Activated CD4-positive, alpha-beta T cell treated with anti-CD3 and anti-CD28 coated beads, Interleukin-2, amount 10 ng/mL, durations not matched to agents 24 days and 14 days (primary cell): Measurements from ENCODE around the gene ELAVL1. TPM values are rescaled to one million over a fixed set of nuclear protein-coding genes. Genes with fewer than 3 reads are reported as not detected.
"Not testable (repeated sequence)": the region's sequence is repeated elsewhere in the genome, so short reads cannot be mapped to it uniquely, and the experiment has no call there.

ENCODE experiments used
- DNase-seq: peaks from one replicate; pipeline ENCODE4 v3.0.0; 2022
- H3K27ac Mint-ChIP-seq: one replicate; pipeline ENCODE4 v1.8.0; 2022; ENCODE audit warnings: mild to moderate bottlenecking, mixed read lengths
- H3K27me3 Mint-ChIP-seq: one replicate; pipeline ENCODE4 v1.8.0; 2022; ENCODE audit warnings: mixed read lengths
- H3K36me3 Mint-ChIP-seq: one replicate; pipeline ENCODE4 v1.8.0; 2022; ENCODE audit warnings: low read depth, mild to moderate bottlenecking, mixed read lengths
- H3K4me1 Mint-ChIP-seq: one replicate; pipeline ENCODE4 v1.8.0; 2021; ENCODE audit warnings: mixed read lengths
- H3K4me3 Mint-ChIP-seq: one replicate; pipeline ENCODE4 v1.8.0; 2022; ENCODE audit warnings: mild to moderate bottlenecking, moderate library complexity, mixed read lengths
- H3K9me3 Mint-ChIP-seq: one replicate; pipeline ENCODE4 v1.8.0; 2021; ENCODE audit warnings: mixed read lengths
- intact Hi-C: fragments of 100-400 bp; cut with micrococcal nuclease; formaldehyde crosslinking; loops from one replicate; pipeline ENCODE4 v1.15.1; 2023
- total RNA-seq: library from RNA; stranded (reverse); gene quantifications from 2 replicates; pipeline ENCODE4 v1.2.3, GENCODE V29; 2022

ELAVL1 gene
- total RNA-seq, 1 donor from 2014 or later: 191 TPM

GRCh38 chr19:7940841-7941240 is 64.6 kb downstream of the ELAVL1 start:
- H3K4me1 Mint-ChIP-seq: peaks cover 22% of the 10 kb centered on the region
- H3K27me3 Mint-ChIP-seq: no peaks in the 10 kb centered on the region
- no peaks in the 10 kb centered on the region for H3K9me3 Mint-ChIP-seq
- DNase-seq: no peak
- peaks cover 24% of the 10 kb centered on the region for H3K36me3 Mint-ChIP-seq
- peak overlapping the region; percentile 54 for H3K4me3 Mint-ChIP-seq
- no peak overlapping the region for H3K27ac Mint-ChIP-seq
- intact Hi-C loops: loop anchor here (5.0 to 10.0 kb wide), 2 partner anchors 214 to 1204 kb away; partner anchors contain the start of genes GPR108 and TRIP10

GRCh38 chr19:7934766-7935165 is 70.7 kb downstream of the ELAVL1 start:
- no peak for DNase-seq
- no peak overlapping the region for H3K4me3 Mint-ChIP-seq
- no peaks in the 10 kb centered on the region for H3K9me3 Mint-ChIP-seq
- H3K27me3 Mint-ChIP-seq: no peaks in the 10 kb centered on the region
- intact Hi-C loops: no loop called here
- H3K27ac Mint-ChIP-seq: no peak overlapping the region
- H3K36me3 Mint-ChIP-seq: peaks cover 35% of the 10 kb centered on the region
- H3K4me1 Mint-ChIP-seq: no peaks in the 10 kb centered on the region

GRCh38 chr19:7933828-7934725 is 71.4 kb downstream of the ELAVL1 start:
- no peak overlapping the region for H3K4me3 Mint-ChIP-seq
- intact Hi-C loops: no loop called here
- peaks cover 39% of the 10 kb centered on the region for H3K36me3 Mint-ChIP-seq

GRCh38 chr19:7933411-7933810 is 72.0 kb downstream of the ELAVL1 start:
- Mint-ChIP-seq H3K27me3 (no peaks in the 10 kb centered on the region), H3K4me3 (no peak overlapping the region), H3K4me1 (peaks cover 6% of the 10 kb centered on the region), H3K9me3 (no peaks in the 10 kb centered on the region), H3K36me3 (peaks cover 37% of the 10 kb centered on the region), H3K27ac (no peak overlapping the region)
- intact Hi-C loops: no loop called here
- DNase-seq: no peak

More at GRCh38 chr19:7933828-7934725, 71.4 kb downstream of the ELAVL1 start:
- Mint-ChIP-seq H3K27ac (no peak overlapping the region), H3K9me3 (no peaks in the 10 kb centered on the region), H3K27me3 (no peaks in the 10 kb centered on the region), H3K4me1 (peaks cover 2% of the 10 kb centered on the region)
- DNase-seq: no peak

- intact Hi-C loops: no loop called here
- peaks cover 7% of the 10 kb centered on the region for H3K4me1 Mint-ChIP-seq
- no peak overlapping the region for H3K4me3 Mint-ChIP-seq
- no peak for DNase-seq
- no peak overlapping the region for H3K27ac Mint-ChIP-seq
- H3K27me3 Mint-ChIP-seq: no peaks in the 10 kb centered on the region
- no peaks in the 10 kb centered on the region for H3K9me3 Mint-ChIP-seq
- peaks cover 38% of the 10 kb centered on the region for H3K36me3 Mint-ChIP-seq
These were observed 72.5 kb downstream of the ELAVL1 start for GRCh38 chr19:7932930-7933300.

GRCh38 chr19:7932276-7932929 is 73.0 kb downstream of the ELAVL1 start:
- Mint-ChIP-seq H3K9me3 (no peaks in the 10 kb centered on the region), H3K4me1 (peaks cover 7% of the 10 kb centered on the region), H3K27me3 (no peaks in the 10 kb centered on the region), H3K4me3 (no peak overlapping the region), H3K27ac (no peak overlapping the region), H3K36me3 (peaks cover 34% of the 10 kb centered on the region)
- no peak for DNase-seq
- intact Hi-C loops: no loop called here

GRCh38 chr19:7931221-7932061 is 74.0 kb downstream of the ELAVL1 start:
- Mint-ChIP-seq H3K27me3 (no peaks in the 10 kb centered on the region), H3K36me3 (peaks cover 33% of the 10 kb centered on the region), H3K27ac (no peak overlapping the region), H3K9me3 (no peaks in the 10 kb centered on the region), H3K4me1 (peaks cover 9% of the 10 kb centered on the region), H3K4me3 (no peak overlapping the region)
- intact Hi-C loops: no loop called here
- no peak for DNase-seq

- Mint-ChIP-seq H3K4me1 (peaks cover 10% of the 10 kb centered on the region), H3K36me3 (peaks cover 32% of the 10 kb centered on the region), H3K27ac (no peak overlapping the region), H3K27me3 (no peaks in the 10 kb centered on the region), H3K9me3 (no peaks in the 10 kb centered on the region), H3K4me3 (no peak overlapping the region)
- DNase-seq: no peak
- intact Hi-C loops: no loop called here
These were observed 74.7 kb downstream of the ELAVL1 start for GRCh38 chr19:7930765-7931164.

- intact Hi-C loops, H3K4me3 Mint-ChIP-seq, H3K27me3 Mint-ChIP-seq, DNase-seq, H3K9me3 Mint-ChIP-seq, H3K27ac Mint-ChIP-seq: not testable (repeated sequence)
- peaks cover 27% of the 10 kb centered on the region for H3K36me3 Mint-ChIP-seq
- H3K4me1 Mint-ChIP-seq: peaks cover 11% of the 10 kb centered on the region
These were observed 75.4 kb downstream of the ELAVL1 start for GRCh38 chr19:7930030-7930429.

- Mint-ChIP-seq H3K27ac (peak overlapping the region; percentile 68), H3K4me1 (peaks cover 14% of the 10 kb centered on the region), H3K9me3 (no peaks in the 10 kb centered on the region), H3K4me3 (no peak overlapping the region), H3K36me3 (peaks cover 23% of the 10 kb centered on the region), H3K27me3 (no peaks in the 10 kb centered on the region)
- intact Hi-C loops: no loop called here
- peak; percentile 88 for DNase-seq
These were observed 76.4 kb downstream of the ELAVL1 start for GRCh38 chr19:7928741-7929701.

- no peak for DNase-seq
- intact Hi-C loops: no loop called here
- Mint-ChIP-seq H3K36me3 (peaks cover 20% of the 10 kb centered on the region), H3K4me3 (no peak overlapping the region), H3K27ac (peak overlapping the region; percentile 40), H3K27me3 (no peaks in the 10 kb centered on the region), H3K4me1 (peaks cover 14% of the 10 kb centered on the region), H3K9me3 (no peaks in the 10 kb centered on the region)
These were observed 77.1 kb downstream of the ELAVL1 start for GRCh38 chr19:7928334-7928706.

GRCh38 chr19:7927605-7928333 is 77.7 kb downstream of the ELAVL1 start:
- peaks cover 14% of the 10 kb centered on the region for H3K4me1 Mint-ChIP-seq
- DNase-seq: peak; percentile 63
- H3K27me3 Mint-ChIP-seq: no peaks in the 10 kb centered on the region
- no peak overlapping the region for H3K27ac Mint-ChIP-seq
- intact Hi-C loops: no loop called here
- H3K36me3 Mint-ChIP-seq: peaks cover 21% of the 10 kb centered on the region
- H3K4me3 Mint-ChIP-seq: no peak overlapping the region
- no peaks in the 10 kb centered on the region for H3K9me3 Mint-ChIP-seq
